Peyer's patch (tissue), 4 donors: ENCODE measurements around the gene COX4I1. TPM values are rescaled to one million over a fixed set of nuclear protein-coding genes. Genes with fewer than 3 reads are reported as not detected.

Experiments used
- DNase-seq, 3 donors: peaks; one replicate each; pipeline ENCODE4 v3.0.0-alpha.2; 2017 to 2019
- H3K27ac ChIP-seq, 4 donors: fragments of 200-600 bp; sonication (generic); one replicate each; pipeline ENCODE4 v1.5.1; 2016 to 2019
- H3K27me3 ChIP-seq, 2 donors: fragments of 200-600 bp; sonication (generic); one replicate each; pipeline ENCODE4 v1.5.1; 2019
- H3K36me3 ChIP-seq, 3 donors: fragments of 200-600 bp; sonication (generic); one replicate each; pipeline ENCODE4 v1.5.1; 2016 to 2019
- H3K4me1 ChIP-seq, 4 donors: fragments of 200-600 bp; sonication (generic); one replicate each; pipeline ENCODE4 v1.5.1; 2016 to 2019
- H3K4me3 ChIP-seq, 4 donors: fragments of 200-600 bp; sonication (generic); 1 replicate in 3 of 4; 2 replicates in 1 of 4; pipeline ENCODE4 v1.5.1; 2016 to 2019; ENCODE audit warnings: mild to moderate bottlenecking in 1 of 4
- H3K9me3 ChIP-seq, 4 donors: fragments of 200-600 bp; sonication (generic); one replicate each; pipeline ENCODE4 v1.5.1; 2016 to 2019; ENCODE audit warnings: mild to moderate bottlenecking in 1 of 4
- POLR2A ChIP-seq, 2 donors: fragments of 450-650 bp; IDR thresholded peaks; one replicate each; pipeline ENCODE4 v1.5.1; 2017; ENCODE audit warnings: antibody characterized with exemption in 2 of 2, mild to moderate bottlenecking in 2 of 2, moderate library complexity in 2 of 2
- total RNA-seq, 4 donors: library from RNA; depleted of rRNA; stranded (reverse); fragments of >200 nt; gene quantifications; one replicate each; pipeline ENCODE4 v1.1.0, GENCODE V29; 2016
- TF ChIP-seq, protein P1 (sequence below), 6 experiments: fragments of 450-650 bp in 4 of 6; fragments of 200-600 bp in 2 of 6; sonication (generic) in 1 of 6; IDR thresholded peaks; one replicate each; pipeline ENCODE4 v1.5.1; 2017 to 2019; ENCODE audit warnings: antibody characterized with exemption in 6 of 6, mild to moderate bottlenecking in 3 of 6, moderate library complexity in 1 of 6

COX4I1 gene
- total RNA-seq, 4 donors from 2014 or later, result 377 to 758 (median 713) TPM

GRCh38 chr16:85840801-85841200 lies 41.3 kb downstream of the COX4I1 start:
- no peaks in the 10 kb centered on the region for H3K27me3 ChIP-seq
- TF ChIP-seq, protein P1, sequence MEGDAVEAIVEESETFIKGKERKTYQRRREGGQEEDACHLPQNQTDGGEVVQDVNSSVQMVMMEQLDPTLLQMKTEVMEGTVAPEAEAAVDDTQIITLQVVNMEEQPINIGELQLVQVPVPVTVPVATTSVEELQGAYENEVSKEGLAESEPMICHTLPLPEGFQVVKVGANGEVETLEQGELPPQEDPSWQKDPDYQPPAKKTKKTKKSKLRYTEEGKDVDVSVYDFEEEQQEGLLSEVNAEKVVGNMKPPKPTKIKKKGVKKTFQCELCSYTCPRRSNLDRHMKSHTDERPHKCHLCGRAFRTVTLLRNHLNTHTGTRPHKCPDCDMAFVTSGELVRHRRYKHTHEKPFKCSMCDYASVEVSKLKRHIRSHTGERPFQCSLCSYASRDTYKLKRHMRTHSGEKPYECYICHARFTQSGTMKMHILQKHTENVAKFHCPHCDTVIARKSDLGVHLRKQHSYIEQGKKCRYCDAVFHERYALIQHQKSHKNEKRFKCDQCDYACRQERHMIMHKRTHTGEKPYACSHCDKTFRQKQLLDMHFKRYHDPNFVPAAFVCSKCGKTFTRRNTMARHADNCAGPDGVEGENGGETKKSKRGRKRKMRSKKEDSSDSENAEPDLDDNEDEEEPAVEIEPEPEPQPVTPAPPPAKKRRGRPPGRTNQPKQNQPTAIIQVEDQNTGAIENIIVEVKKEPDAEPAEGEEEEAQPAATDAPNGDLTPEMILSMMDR (IDR thresholded peaks at IDR 0.05), result no peak
- no peak for TF ChIP-seq POLR2A (IDR thresholded peaks at IDR 0.05)
- DNase-seq, result no peak

GRCh38 chr16:85842435-85842834 lies 42.9 kb downstream of the COX4I1 start:
- TF ChIP-seq, protein P1 (IDR thresholded peaks at IDR 0.05), result no peak
- TF ChIP-seq POLR2A (IDR thresholded peaks at IDR 0.05), result no peak
- no peaks in the 10 kb centered on the region for H3K9me3 ChIP-seq
- no peak overlapping the region for H3K4me3 ChIP-seq
- H3K27ac ChIP-seq, result no peak overlapping the region
- no peaks in the 10 kb centered on the region for H3K36me3 ChIP-seq
- no peaks in the 10 kb centered on the region for H3K27me3 ChIP-seq
- DNase-seq, result no peak
- peaks cover 0 to 9% (median 0%) of the 10 kb centered on the region in 4 donors for H3K4me1 ChIP-seq

More at GRCh38 chr16:85840801-85841200, 41.3 kb downstream of the COX4I1 start:
- no peaks in the 10 kb centered on the region for H3K9me3 ChIP-seq
- H3K27ac ChIP-seq, result no peak overlapping the region
- no peak overlapping the region for H3K4me3 ChIP-seq
- no peaks in the 10 kb centered on the region for H3K36me3 ChIP-seq
- H3K4me1 ChIP-seq, result peaks cover 0 to 9% (median 0%) of the 10 kb centered on the region in 4 donors

GRCh38 chr16:85842848-85843247 lies 43.4 kb downstream of the COX4I1 start:
- H3K4me1 ChIP-seq, result peaks cover 0 to 13% (median 0%) of the 10 kb centered on the region in 4 donors
- no peak for TF ChIP-seq POLR2A (IDR thresholded peaks at IDR 0.05)
- TF ChIP-seq, protein P1 (IDR thresholded peaks at IDR 0.05), result no peak

DNA sequence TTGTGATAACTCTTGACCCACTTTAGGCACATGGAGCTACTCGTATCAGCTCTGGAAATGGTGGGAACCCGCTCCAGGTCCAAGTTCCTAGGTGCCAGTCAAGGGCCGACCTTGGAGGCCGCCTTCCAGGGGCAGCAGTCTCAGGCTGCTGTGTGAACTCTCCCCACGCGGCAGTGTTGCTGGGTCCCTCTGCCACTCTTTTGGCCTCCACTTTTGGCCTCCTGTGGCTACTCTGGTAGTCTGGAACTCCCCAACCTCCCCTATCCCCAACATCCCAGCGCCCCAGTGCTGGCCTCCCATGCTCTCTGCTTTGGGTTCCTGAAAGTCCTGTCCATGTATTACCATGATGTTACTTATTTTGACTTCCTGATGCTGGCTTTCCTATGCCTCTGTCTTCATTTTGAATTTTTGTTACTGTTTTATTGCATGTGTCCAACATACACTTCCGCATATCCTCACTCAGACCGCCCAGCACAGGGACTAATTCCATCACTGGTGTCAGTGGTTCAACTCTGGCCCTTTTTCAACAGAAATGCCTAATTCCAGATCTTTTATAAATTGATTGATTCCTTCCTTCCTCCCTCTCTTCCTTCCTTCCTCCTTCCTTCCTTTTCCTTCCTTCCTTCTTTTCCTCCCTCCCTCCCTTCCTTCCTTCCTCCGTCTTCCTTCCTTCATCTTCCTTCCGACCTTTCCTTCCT lies 44.1 kb downstream of the COX4I1 start:
- no peaks in the 10 kb centered on the region for H3K36me3 ChIP-seq
- no peak for DNase-seq
- TF ChIP-seq, protein P1 (IDR thresholded peaks at IDR 0.05), result no peak
- no peak for TF ChIP-seq POLR2A (IDR thresholded peaks at IDR 0.05)
- no peak overlapping the region for H3K4me3 ChIP-seq
- H3K4me1 ChIP-seq, result peaks cover 0 to 18% (median 0%) of the 10 kb centered on the region in 4 donors
- no peaks in the 10 kb centered on the region for H3K9me3 ChIP-seq
- no peaks in the 10 kb centered on the region for H3K27me3 ChIP-seq
- no peak overlapping the region for H3K27ac ChIP-seq

More at GRCh38 chr16:85842848-85843247, 43.4 kb downstream of the COX4I1 start:
- no peaks in the 10 kb centered on the region for H3K36me3 ChIP-seq
- H3K27ac ChIP-seq, result no peak overlapping the region
- no peak overlapping the region for H3K4me3 ChIP-seq
- no peak for DNase-seq
- H3K9me3 ChIP-seq, result no peaks in the 10 kb centered on the region
- no peaks in the 10 kb centered on the region for H3K27me3 ChIP-seq

GRCh38 chr16:85844169-85844481 lies 44.6 kb downstream of the COX4I1 start:
- H3K4me1 ChIP-seq, result peaks cover 0 to 18% (median 0%) of the 10 kb centered on the region in 4 donors
- no peaks in the 10 kb centered on the region for H3K9me3 ChIP-seq
- no peaks in the 10 kb centered on the region for H3K27me3 ChIP-seq
- TF ChIP-seq, protein P1 (IDR thresholded peaks at IDR 0.05), result no peak
- no peak for TF ChIP-seq POLR2A (IDR thresholded peaks at IDR 0.05)
- H3K4me3 ChIP-seq, result no peak overlapping the region
- no peak overlapping the region for H3K27ac ChIP-seq
- DNase-seq, result no peak
- no peaks in the 10 kb centered on the region for H3K36me3 ChIP-seq
